AG09319 (cell line): ENCODE measurements around the gene PRKAR1B.

Experiments used
- DNase-seq: peaks from one replicate; pipeline ENCODE4 v3.0.0-alpha.2; 2010; ENCODE audit warnings: low read depth; ENCODE audit errors: extremely low read depth
- CTCF ChIP-seq: IDR thresholded peaks from 2 replicates; pipeline ENCODE4 v1.5.1; 2011; ENCODE audit warnings: low read depth, mild to moderate bottlenecking, inconsistent platforms, low read length, moderate library complexity

PRKAR1B gene

GRCh38 chr7:594212-594913 lies 132.7 kb downstream of the PRKAR1B start:
- no peak for TF ChIP-seq CTCF
- DNase-seq, result no peak

GRCh38 chr7:593324-594115 lies 133.6 kb downstream of the PRKAR1B start:
- DNase-seq, result no peak
- no peak for TF ChIP-seq CTCF

- DNase-seq, result no peak
- no peak for TF ChIP-seq CTCF
These were observed 135.0 kb downstream of the PRKAR1B start for GRCh38 chr7:591856-592628.

GRCh38 chr7:590731-591551 lies 136.1 kb downstream of the PRKAR1B start:
- no peak for DNase-seq
- TF ChIP-seq CTCF, result no peak

- DNase-seq, result no peak
- TF ChIP-seq CTCF, result no peak
These were observed 137.1 kb downstream of the PRKAR1B start for GRCh38 chr7:589781-590575.

- no peak for TF ChIP-seq CTCF
- DNase-seq, result no peak
These were observed 139.3 kb downstream of the PRKAR1B start for GRCh38 chr7:587767-588166.
